GM19397 (cell line): ENCODE data around the gene SLCO3A1.
A peak's percentile ranks its signal among the peaks of the same experiment; 100 is the strongest.

Experiments used
- ATAC-seq: cut with Tn5 transposase; IDR thresholded peaks from one replicate; pipeline ENCODE4 v1.9.1; 2021; ENCODE audit warnings: mild to moderate bottlenecking, moderate library complexity; ENCODE audit not compliant: unreplicated experiment

The SLCO3A1 gene

DNA sequence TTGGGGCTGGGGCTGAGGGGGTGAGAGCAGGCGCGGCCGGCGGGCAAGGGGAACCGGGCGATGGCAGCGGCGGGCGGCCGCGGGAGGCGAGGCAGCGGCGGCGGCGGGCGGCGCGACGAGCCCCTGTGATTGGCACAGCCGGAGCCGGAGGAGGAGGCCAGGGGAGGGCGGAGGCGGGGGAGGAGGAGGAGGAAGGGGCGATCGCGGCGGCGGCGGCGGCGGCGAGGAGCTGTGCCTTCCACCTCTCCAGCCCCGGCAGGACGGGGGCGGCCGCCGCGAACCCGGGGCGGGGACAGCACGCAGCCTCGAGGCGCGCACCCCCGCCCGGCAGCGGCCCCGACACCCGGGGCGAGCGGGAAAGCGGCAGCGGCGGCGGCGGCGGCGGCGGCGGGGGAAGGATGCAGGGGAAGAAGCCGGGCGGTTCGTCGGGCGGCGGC lies at the start of gene SLCO3A1:
Gene SLCO3A1 (plus strand): TSS at position 198 of the 437 bp plus-strand sequence.
- ATAC-seq: peak; percentile 11

DNA sequence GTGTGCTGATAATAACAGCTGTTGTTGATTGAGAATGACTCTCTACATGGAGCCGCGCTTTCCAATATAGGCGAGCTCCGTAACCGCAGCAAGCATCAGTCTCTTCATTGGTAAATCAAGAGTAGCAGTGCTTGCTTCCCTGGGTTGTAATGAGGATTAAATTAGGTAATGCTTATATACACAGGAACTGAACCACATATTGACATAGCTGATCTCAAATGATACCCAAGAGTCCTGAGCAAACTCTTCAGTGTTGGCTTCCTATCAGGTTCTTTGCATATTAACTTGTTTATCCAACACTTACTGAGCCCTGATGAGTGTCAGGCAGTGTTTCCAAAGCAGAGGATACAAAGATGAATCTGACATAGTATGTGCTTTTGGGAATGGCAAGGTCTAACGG lies 46.4 kb upstream of the SLCO3A1 start:
- ATAC-seq: no peak

DNA sequence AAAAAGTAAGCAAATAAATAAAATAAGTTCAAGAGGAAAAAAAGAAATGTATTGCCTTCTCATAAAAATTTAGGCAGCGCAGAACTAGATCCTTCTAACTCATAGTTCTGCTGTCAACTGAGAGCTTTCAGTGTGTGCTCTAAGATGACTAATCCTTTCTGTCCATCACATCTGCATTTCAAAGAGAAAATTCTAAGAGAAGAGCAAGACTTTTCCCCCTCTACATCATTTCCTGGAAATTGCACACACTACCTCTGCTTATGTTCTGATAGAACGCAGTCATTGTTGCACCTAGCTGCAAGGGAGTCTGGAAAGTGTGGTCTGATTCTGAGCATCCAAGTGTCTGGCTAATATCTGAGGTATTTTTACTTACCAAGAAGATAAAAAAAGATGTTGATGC lies 39.6 kb upstream of the SLCO3A1 start:
- no peak for ATAC-seq

DNA sequence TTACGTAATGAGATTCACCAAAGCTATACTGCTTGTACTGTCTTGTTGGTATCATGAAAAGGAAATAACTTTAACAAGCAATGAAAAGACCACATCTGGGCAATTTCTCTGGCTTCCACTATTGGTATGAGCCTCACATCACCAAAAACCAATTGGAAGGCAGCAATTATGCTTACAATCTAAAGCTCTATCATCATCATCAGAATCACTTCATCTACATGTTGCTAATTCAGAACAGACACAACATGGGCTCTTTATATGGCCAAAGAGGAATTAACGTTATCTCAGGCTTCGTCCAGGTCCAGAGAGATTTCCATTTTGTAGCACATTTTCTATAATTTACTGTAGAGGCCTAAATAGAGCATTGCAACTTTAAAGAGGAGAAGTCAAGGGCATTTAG lies 36.6 kb upstream of the SLCO3A1 start:
- no peak for ATAC-seq

DNA sequence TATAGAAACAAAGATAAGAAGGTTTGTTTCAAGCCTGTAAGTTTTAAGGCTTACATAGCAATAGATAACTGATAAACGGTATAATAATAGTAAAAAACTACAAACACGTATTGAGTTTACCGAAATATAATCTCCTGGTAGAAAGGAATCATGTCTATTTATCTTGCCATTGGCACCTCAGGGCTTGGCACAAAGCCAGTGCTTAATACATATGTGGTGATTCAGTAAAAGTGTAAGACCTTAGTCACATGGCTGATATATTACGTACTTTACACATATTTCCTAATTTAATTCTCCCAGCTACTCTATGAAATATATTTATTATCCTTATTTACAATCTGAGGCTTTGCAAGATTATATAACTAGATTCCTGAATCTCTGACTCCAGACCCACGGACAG lies 32.0 kb upstream of the SLCO3A1 start:
- no peak for ATAC-seq

DNA sequence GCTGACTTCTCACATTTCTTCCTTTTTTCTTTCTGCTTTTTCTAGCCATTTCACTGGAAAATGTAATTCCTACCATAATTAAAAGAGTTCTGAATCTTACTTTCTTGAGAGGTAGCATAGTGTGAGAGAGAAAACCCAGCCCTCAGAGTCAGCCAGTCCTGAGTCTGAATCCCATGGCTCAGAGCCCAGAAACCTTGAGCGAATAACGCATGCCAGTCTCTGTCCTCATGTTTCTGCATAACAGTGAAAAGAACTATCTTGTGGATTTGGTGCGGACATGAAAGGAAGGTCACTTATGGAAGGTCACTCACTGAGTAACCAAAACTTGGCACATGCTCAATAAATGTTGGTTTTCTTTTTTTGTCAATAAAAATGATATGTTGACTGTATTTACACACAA lies 29.3 kb upstream of the SLCO3A1 start:
- no peak for ATAC-seq

DNA sequence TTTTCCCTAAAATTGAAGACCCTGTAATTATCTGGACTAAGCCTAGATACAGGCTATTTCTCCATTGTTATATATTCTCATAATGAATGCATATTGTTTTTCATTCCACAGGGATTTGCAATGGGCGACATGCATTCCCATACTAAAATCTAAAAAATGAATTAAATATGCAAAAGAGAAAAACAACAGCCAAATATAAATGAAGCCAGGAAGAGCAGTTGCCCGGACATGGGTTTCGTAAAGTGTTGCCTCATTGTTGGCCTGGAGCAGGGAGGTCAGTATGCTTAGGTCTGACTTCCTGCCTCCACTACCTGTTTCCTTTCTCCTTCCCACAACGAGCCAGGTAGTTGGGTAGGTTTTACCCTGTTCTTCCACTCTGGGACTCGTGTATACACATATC lies 27.1 kb upstream of the SLCO3A1 start:
- no peak for ATAC-seq

DNA sequence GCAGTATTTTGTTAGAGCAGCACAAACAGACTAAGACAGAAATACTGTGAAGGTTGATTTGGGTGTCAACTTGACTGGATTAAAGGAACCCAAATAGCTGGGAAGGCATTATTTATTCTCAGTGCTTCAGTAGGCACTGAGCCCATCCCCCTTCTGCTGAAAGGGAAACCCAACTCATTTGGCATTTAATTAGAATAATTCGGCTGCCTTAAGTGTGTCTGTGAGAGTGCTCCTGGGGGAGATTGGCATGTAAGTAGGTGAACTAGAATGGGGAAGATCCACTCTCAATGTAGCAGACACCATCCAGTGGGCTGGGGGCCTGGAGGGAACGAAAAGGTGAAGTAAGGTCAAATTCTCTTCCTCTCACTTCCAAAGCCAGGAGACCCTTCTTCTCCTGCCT lies 20.5 kb upstream of the SLCO3A1 start:
- no peak for ATAC-seq

DNA sequence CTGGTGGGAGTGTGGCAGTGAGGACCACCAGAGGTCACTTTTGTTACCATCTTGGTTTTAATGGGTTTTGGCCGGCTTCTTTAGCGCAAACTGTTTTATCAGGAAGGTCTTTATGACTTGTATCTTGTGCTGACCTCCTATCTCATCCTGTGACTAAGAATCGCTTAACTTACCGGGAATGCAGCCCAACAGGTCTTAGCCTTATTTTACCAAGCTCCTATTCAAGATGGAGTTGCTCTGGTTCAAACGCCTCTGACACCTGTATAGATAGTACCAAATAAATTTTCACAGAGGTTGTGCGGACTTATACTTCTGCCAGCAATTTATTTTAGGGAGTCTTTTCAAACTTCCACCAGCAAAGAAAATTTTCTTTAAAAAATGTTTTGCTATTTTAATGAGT lies 13.6 kb upstream of the SLCO3A1 start:
- ATAC-seq: no peak

DNA sequence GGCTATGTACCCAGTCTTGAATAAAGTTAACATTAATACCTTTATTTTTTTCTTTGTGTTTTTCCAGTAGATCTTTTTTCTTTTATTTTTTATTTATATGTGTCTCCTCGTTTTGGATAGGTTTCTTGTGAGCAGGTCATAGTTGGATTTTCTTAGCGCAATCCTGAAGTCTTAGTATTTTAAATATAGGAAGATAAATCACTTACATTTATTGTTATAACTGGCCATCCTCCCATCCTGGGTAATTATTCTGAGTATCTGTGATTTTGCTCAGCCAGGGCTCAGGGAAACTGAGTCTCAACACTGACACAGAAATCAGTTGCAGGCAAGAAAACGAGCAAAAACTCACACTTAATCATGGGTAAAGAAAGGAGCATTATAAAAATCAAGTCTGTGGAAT lies 11.6 kb upstream of the SLCO3A1 start:
- no peak for ATAC-seq

DNA sequence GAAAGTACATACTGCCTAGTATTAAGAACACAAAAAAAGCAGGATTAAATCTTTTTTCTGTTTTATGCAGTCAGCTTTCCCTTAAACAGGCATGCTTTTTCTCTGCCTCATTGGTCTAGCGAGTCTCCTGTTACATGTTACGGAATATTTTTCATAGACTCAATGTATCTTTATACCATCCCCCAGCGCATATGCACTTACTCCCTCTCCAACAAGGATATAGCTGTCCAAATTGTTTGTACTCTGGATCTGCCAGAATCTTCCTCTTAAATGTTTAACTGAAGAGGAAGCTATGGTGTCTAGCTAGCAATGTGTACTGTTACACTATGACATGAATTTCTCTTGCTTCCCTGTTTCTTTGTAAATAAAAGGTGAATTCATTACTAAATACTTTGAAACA lies 9.2 kb upstream of the SLCO3A1 start:
- no peak for ATAC-seq

DNA sequence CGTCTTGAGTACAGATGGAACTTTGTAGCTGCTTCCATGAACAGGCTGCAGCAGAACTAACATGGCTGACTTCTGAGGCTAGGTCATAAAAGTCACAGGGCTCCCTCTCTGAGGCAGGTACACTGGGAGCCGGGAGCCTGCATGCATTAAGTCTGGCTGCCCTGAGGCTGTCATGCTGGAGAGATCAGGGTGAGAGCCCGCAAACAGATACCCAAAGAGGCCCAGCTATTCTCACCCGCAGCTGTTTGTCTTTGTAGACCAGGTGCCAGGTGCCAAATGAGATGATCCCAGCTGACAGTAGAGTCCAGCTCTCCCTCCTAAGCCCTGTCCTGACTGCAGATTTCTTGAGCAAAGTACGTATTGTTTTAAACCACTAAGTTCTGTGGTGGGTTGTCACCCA lies 8.6 kb upstream of the SLCO3A1 start:
- no peak for ATAC-seq

DNA sequence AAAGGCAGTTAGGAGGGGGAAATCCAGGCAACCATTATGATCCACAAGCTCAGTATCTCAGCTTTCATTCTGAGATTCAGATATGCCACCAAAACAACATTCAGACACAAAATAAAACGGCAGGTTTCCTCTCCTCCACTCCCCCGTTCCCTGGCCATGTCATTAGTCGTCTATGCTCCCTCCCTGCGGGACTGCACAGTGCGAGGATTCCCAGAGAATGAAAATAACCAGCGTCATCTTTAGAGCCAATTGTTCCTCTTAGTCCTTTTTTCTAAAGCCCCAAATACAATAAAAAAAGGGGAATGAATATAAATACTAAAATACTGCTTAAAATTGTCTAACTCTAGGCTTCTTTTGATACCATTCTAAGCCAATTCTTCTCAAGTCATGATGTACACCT lies 7.8 kb upstream of the SLCO3A1 start:
- no peak for ATAC-seq

DNA sequence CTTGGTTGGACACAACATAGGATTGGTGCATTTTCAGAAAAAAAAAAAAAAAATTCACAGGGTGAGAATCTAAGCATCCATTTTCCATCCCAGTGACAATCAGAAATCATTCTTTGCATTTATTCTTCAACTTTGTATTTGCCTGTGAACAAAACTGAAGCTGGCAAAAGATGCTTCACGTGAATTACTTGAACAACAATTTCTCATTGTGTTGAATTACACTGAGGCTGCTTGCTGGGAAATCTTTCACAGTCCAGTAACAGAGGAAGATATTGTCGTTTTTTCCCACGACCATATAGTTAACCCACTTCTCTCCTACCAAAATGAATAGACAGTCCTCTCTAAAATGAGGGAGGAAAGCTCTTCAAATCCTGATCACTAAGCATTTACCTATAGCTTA lies 4.3 kb upstream of the SLCO3A1 start:
- ATAC-seq: no peak

DNA sequence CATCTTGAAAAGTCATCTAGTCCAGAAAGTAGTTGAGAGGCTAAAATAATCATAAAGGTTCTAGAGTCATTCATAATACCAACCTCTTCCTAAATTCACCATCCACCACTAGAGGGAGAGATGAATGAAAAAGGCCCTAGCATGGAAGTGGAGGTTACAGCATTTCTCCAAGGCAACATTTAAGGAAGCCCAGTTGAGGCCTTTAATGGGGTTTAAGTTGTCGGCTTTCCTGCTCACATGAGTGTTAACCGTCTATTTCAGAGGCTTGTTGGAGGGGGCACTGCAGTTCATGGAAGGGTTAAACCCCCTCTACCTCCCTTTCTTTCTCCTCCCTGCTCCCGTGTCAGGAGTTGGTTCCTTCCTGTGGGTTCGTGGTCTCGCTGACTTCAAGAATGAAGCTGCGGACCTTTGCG lies 3.8 kb upstream of the SLCO3A1 start:
- ATAC-seq: no peak

DNA sequence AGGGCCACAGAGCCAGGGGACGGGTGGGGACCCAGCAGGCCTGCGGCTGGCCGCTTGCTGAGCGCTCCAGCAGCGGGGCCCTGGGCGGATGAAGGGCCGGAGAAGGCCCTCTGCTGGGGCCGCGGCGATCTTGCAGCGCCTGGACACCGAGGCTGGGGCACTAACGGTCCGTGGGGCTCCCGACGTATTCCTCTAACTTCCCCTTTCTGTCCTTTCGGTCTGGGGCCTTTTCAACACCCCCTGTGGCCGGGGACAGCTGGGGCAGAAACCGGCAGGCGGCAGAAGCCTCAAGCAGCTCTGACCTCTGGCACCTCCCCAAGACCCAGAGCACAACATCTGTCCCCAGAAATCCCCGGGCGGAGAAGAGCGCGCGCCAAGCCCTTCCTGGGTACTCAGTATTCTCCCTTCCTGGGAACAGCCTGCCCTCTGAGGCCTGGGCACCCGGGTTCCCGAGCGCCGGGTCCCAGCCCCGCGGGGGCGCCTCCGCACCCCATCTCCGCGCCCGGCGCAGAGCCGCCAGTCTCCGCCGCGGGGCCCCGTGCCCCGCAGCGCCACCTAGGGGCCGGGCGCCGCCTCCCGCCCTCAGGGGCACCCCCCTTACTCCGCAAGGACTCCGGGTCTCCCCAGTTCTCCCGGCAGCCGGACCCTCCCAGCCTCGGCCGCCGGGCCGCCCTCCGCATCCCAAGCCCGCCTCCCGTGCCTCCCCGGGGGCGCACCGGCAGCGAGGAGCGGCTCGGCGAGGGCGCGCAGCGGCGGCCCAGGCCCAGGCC lies 582 bp upstream of the SLCO3A1 start:
- ATAC-seq: peak; percentile 54

DNA sequence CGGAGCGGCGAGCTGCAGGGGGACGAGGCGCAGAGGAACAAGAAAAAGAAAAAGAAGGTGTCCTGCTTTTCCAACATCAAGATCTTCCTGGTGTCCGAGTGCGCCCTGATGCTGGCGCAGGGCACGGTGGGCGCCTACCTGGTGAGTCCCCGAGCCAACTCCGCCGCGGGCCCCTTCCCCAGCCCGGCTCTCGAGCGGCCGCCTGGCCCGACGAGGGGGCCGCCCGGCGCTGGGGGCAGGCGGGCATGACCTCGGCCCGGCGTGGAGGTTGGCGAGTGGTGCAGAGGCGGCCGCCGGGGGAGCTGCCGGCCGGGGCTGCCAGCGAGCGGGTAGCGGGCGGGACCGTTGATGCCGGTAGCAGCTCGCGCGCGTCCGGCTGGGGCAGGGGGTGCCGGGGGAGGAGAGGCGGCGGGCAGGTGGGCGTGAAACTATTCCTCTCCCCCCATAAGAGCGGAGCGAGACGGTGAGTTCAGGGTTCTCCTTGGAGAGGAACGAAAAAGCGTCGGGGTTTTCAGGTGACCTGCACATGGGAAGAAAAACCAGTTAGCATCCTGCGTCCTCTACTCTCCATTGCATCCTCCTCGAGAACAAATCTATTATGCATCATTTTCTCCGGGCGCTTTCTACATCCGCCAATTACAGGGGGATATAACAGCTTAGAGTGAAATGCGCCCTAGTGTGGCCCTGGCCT lies 585 bp downstream of the SLCO3A1 start:
- no peak for ATAC-seq

DNA sequence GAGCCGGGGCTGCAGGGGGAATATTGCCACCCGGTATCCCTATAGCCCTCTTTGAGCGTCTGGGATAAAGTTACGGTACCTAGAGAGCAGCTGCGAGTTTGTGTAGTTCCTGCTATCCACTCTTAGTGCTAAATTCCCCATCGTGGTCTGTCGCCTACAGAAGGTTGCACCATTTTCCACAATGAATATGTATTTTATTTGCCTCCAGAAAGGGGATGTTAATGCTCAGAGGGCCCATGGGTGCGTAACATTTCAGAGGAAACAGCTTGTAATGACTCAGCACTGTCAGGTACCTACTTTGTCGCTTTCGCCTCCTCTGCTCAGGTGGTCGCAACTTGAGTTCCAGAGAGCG lies 1.1 kb downstream of the SLCO3A1 start:
- no peak for ATAC-seq

DNA sequence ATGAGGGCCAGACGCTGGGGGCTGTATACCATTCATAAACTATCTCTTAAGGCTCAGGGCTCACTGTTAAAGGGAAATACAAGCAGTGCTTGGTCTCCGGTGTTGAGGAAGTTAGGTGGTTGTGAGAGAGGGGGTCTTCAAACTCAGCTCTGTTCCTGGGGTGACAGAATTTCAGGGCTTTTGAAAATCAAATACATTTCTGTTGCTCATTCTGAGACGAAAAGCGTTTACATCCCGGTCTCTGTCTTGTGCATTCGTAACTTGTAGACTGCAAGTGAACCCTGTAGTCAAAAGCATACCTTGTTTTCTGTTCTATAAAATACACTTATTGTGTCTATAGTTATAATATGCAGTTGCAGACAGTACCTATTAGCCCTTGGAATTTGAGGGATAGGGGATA lies 1.7 kb downstream of the SLCO3A1 start:
- no peak for ATAC-seq

DNA sequence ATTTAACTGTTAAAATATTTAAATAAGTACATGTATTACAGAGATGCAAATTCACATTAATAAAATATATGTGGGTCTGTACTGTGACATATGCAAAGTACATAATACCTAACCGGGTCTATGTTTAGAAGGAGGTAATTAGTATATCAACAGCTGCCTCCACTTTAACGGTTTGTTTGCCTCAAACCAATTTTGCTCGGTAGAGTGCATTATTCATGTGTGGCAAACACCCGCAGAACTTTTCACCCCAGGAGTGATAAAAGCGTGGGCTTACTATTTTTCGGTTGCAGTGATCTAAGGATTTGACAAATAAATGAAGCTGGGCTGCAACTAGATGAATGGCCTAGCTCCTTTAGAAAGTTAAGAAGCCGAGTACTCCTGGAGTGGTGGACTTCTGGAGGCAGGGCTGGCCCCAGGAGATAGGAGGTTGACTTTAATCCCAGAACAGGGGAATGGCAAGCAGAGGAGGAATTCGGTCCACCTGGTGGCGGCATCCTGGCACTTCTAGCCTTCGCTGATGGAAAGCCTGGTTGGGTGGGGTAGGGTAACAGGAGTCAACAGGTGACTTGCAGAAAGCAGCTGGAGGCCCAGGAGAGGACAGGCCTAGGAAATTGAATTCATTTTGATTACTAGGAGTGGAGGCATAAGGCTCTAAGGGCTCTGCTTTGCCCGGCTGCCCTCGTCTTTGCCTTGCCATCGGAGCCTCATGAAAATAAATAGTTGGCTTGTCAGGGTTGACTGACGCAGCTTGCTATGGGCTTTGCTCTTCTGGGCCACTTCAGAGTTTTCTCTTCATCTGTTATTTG lies 2.4 kb downstream of the SLCO3A1 start:
- ATAC-seq: no peak

DNA sequence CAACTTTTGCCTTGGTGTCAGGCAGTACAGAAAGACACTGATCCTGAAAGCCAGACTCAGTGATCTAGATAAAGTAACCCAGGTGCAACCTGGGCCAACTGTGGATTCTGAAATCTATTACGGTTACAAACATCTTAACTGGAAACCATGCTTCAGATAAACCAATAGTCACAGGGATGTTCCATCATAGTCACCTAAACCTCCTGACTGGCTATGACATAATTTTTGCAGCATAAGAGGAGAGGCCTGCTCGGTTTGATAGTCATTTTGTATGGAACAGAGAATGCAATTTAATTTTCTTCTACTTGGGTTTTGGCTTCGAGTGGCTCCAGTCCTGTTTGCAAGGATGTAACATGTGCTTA lies 3.7 kb downstream of the SLCO3A1 start:
- no peak for ATAC-seq

DNA sequence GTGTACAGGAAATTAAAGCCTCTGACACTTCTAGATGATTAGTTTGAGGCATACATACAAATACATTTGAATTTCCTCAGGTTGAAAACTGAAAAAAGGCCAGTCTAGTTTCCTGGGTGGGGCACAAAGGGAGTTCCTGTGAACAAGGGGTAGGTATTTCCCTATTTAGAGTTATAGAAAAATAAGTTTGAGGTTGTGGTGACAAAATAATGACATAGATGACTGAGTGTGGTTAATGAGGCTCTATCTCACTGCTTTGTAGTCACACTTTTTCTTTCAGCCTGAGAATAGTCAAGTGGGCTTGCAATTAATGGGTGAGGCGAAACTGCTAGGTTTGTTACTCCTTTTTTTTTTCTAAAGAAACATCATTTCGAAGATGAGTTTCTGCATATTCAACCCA lies 4.3 kb downstream of the SLCO3A1 start:
- no peak for ATAC-seq
